HEK293 (cell line): Measurements from ENCODE around the gene AUH.
A peak's percentile ranks its signal among the peaks of the same experiment; 100 is the strongest.

ENCODE experiments used
- CTCF ChIA-PET: fragments of 350-600 bp; formaldehyde crosslinking; extraction: SDS; loops from one replicate; lab custom pipeline; 2021; ENCODE audit warnings: antibody characterized with exemption; lab: Yijun Ruan, JAX
- POLR2A ChIA-PET: fragments of 300-600 bp; formaldehyde crosslinking; extraction: SDS; loops from one replicate; lab custom pipeline; 2020; ENCODE audit warnings: antibody characterized with exemption, inconsistent platforms; lab: Yijun Ruan, JAX
- H3K27ac ChIP-seq: fragments of 200-500 bp; sonication (Bioruptor generic); 2 replicates; pipeline ENCODE4 v1.5.1; 2014; ENCODE audit warnings: low read depth, low read length, control low read depth, inconsistent platforms; ENCODE audit errors: extremely low read depth
- H3K36me3 ChIP-seq, 2 experiments: fragments of 200-500 bp in 1 of 2; sonication (Bioruptor generic) in 1 of 2; 1 replicate in 1 of 2; 2 replicates in 1 of 2; pipeline ENCODE4 v1.5.1; 2014 to 2017; ENCODE audit warnings: inconsistent platforms in 2 of 2, low read length in 2 of 2; ENCODE audit not compliant: control insufficient read depth in 2 of 2, insufficient read depth in 1 of 2
- H3K4me1 ChIP-seq: fragments of 200-500 bp; sonication (Bioruptor generic); 2 replicates; pipeline ENCODE4 v1.5.1; 2014; ENCODE audit warnings: mild to moderate bottlenecking, low read length, inconsistent platforms; ENCODE audit not compliant: control insufficient read depth, insufficient read depth
- H3K4me3 ChIP-seq: 2 replicates; pipeline ENCODE4 v1.5.1; 2011; ENCODE audit warnings: low read depth, mild to moderate bottlenecking, control low read depth, low read length, moderate library complexity
- H3K9me3 ChIP-seq: fragments of 200-500 bp; sonication (Bioruptor generic); 2 replicates; pipeline ENCODE4 v1.5.1; 2014; ENCODE audit warnings: low read depth, low read length, inconsistent platforms; ENCODE audit not compliant: control insufficient read depth, insufficient read depth
- BCL11A ChIP-seq: fragments of 450-650 bp; formaldehyde crosslinking; IDR thresholded peaks from 2 replicates; pipeline ENCODE4 v1.5.1; 2016; ENCODE audit warnings: low read depth, missing biosample characterization, missing genetic modification characterization
- GFI1B ChIP-seq: fragments of 450-650 bp; formaldehyde crosslinking; IDR thresholded peaks from 2 replicates; pipeline ENCODE4 v1.5.1; 2016; ENCODE audit warnings: missing biosample characterization, missing genetic modification characterization
- GLI4 ChIP-seq: fragments of 450-650 bp; formaldehyde crosslinking; IDR thresholded peaks from 2 replicates; pipeline ENCODE4 v1.5.1; 2016; ENCODE audit warnings: missing biosample characterization, missing genetic modification characterization
- HOXA7 ChIP-seq: sonication (generic); formaldehyde crosslinking; IDR thresholded peaks from 2 replicates; pipeline ENCODE4 v1.8.1; 2022; ENCODE audit warnings: missing genetic modification reagents, borderline replicate concordance
- KLF10 ChIP-seq: fragments of 450-650 bp; IDR thresholded peaks from 2 replicates; pipeline ENCODE4 v1.5.1; 2018; ENCODE audit warnings: missing biosample characterization, mild to moderate bottlenecking, missing genetic modification characterization
- KLF16 ChIP-seq: fragments of 450-650 bp; formaldehyde crosslinking; IDR thresholded peaks from 2 replicates; pipeline ENCODE4 v1.5.1; 2017; ENCODE audit warnings: missing biosample characterization, missing genetic modification characterization
- KLF9 ChIP-seq: fragments of 450-650 bp; formaldehyde crosslinking; IDR thresholded peaks from 2 replicates; pipeline ENCODE4 v1.5.1; 2016; ENCODE audit warnings: missing biosample characterization, missing genetic modification characterization, low read depth
- TCF7L2 ChIP-seq: IDR thresholded peaks from 2 replicates; pipeline ENCODE4 v1.6.1; 2011; ENCODE audit warnings: low read depth, mild to moderate bottlenecking, inconsistent platforms, low read length, moderate library complexity, borderline replicate concordance
- TRIM28 ChIP-seq: IDR thresholded peaks from 2 replicates; pipeline ENCODE4 v1.6.1; 2011; ENCODE audit warnings: low read length, control low read depth, borderline replicate concordance
- YY2 ChIP-seq: fragments of 450-650 bp; formaldehyde crosslinking; IDR thresholded peaks from 2 replicates; pipeline ENCODE4 v1.5.1; 2016; ENCODE audit warnings: missing biosample characterization, missing genetic modification characterization
- ZFP3 ChIP-seq: fragments of 450-650 bp; formaldehyde crosslinking; IDR thresholded peaks from 2 replicates; pipeline ENCODE4 v1.5.1; 2016; ENCODE audit warnings: low read depth, missing biosample characterization, missing genetic modification characterization
- ZNF121 ChIP-seq: fragments of 450-650 bp; formaldehyde crosslinking; IDR thresholded peaks from 2 replicates; pipeline ENCODE4 v1.5.1; 2016; ENCODE audit warnings: missing biosample characterization, missing genetic modification characterization
- ZNF19 ChIP-seq: fragments of 450-650 bp; formaldehyde crosslinking; IDR thresholded peaks from 2 replicates; pipeline ENCODE4; 2016; ENCODE audit warnings: missing biosample characterization, missing genetic modification characterization, low read depth
- ZNF2 ChIP-seq: fragments of 450-650 bp; formaldehyde crosslinking; IDR thresholded peaks from 2 replicates; pipeline ENCODE4 v1.5.1; 2016; ENCODE audit warnings: missing biosample characterization, missing genetic modification characterization
- ZNF214 ChIP-seq: fragments of 450-650 bp; formaldehyde crosslinking; IDR thresholded peaks from 2 replicates; pipeline ENCODE4 v1.5.1; 2017; ENCODE audit warnings: missing biosample characterization, mild to moderate bottlenecking, missing genetic modification characterization, borderline replicate concordance
- ZNF23 ChIP-seq: fragments of 450-650 bp; formaldehyde crosslinking; IDR thresholded peaks from 2 replicates; pipeline ENCODE4 v1.5.1; 2016; ENCODE audit warnings: missing biosample characterization, missing genetic modification characterization, borderline replicate concordance
- ZNF239 ChIP-seq: fragments of 450-650 bp; formaldehyde crosslinking; IDR thresholded peaks from 2 replicates; pipeline ENCODE4 v1.5.1; 2016; ENCODE audit warnings: missing biosample characterization, missing genetic modification characterization
- ZNF274 ChIP-seq, 2 experiments: fragments of 200-500 bp in 1 of 2; fragments of 450-650 bp in 1 of 2; sonication (Bioruptor generic) in 1 of 2; formaldehyde crosslinking in 1 of 2; IDR thresholded peaks; 2 replicates each; pipeline versions ENCODE4 v1.5.1 to v1.6.1; 2014 to 2016; ENCODE audit warnings: borderline replicate concordance in 1 of 2, inconsistent platforms in 1 of 2, low read length in 1 of 2, missing biosample characterization in 1 of 2, missing genetic modification characterization in 1 of 2
- ZNF324 ChIP-seq: fragments of 450-650 bp; formaldehyde crosslinking; IDR thresholded peaks from 2 replicates; pipeline ENCODE4 v1.5.1; 2016; ENCODE audit warnings: missing biosample characterization, missing genetic modification characterization
- ZNF350 ChIP-seq: fragments of 450-650 bp; formaldehyde crosslinking; IDR thresholded peaks from 2 replicates; pipeline ENCODE4 v1.5.0; 2017; ENCODE audit warnings: missing biosample characterization, mild to moderate bottlenecking, missing genetic modification characterization
- ZNF404 ChIP-seq: fragments of 450-650 bp; formaldehyde crosslinking; IDR thresholded peaks from 2 replicates; pipeline ENCODE4 v1.5.1; 2017; ENCODE audit warnings: missing biosample characterization, missing genetic modification characterization
- ZNF416 ChIP-seq: fragments of 450-650 bp; formaldehyde crosslinking; IDR thresholded peaks from 2 replicates; pipeline ENCODE4 v1.5.1; 2016; ENCODE audit warnings: missing biosample characterization, missing genetic modification characterization
- ZNF473 ChIP-seq: fragments of 450-650 bp; formaldehyde crosslinking; IDR thresholded peaks from 2 replicates; pipeline ENCODE4 v1.5.1; 2017; ENCODE audit warnings: missing biosample characterization, missing genetic modification characterization
- ZNF501 ChIP-seq: fragments of 450-650 bp; formaldehyde crosslinking; IDR thresholded peaks from 2 replicates; pipeline ENCODE4 v1.5.1; 2016; ENCODE audit warnings: missing biosample characterization, missing genetic modification characterization
- ZNF548 ChIP-seq: fragments of 450-650 bp; formaldehyde crosslinking; IDR thresholded peaks from 2 replicates; pipeline ENCODE4 v1.5.1; 2016; ENCODE audit warnings: missing biosample characterization, missing genetic modification characterization
- ZNF596 ChIP-seq: fragments of 450-650 bp; IDR thresholded peaks from 2 replicates; pipeline ENCODE4 v1.5.0; 2018; ENCODE audit warnings: missing biosample characterization, mild to moderate bottlenecking, missing genetic modification characterization, moderate library complexity
- ZNF621 ChIP-seq: fragments of 450-650 bp; formaldehyde crosslinking; IDR thresholded peaks from 2 replicates; pipeline ENCODE4 v1.5.1; 2017; ENCODE audit warnings: missing biosample characterization, missing genetic modification characterization
- ZNF660 ChIP-seq: fragments of 450-650 bp; IDR thresholded peaks from 2 replicates; pipeline ENCODE4 v1.5.1; 2018; ENCODE audit warnings: missing biosample characterization, mild to moderate bottlenecking, missing genetic modification characterization
- ZNF664 ChIP-seq: fragments of 450-650 bp; formaldehyde crosslinking; IDR thresholded peaks from 2 replicates; pipeline ENCODE4 v1.5.1; 2016; ENCODE audit warnings: missing biosample characterization, missing genetic modification characterization
- ZNF707 ChIP-seq: fragments of 450-650 bp; formaldehyde crosslinking; IDR thresholded peaks from 2 replicates; pipeline ENCODE4 v1.5.1; 2016; ENCODE audit warnings: missing biosample characterization, missing genetic modification characterization
- ZNF768 ChIP-seq: fragments of 450-650 bp; formaldehyde crosslinking; IDR thresholded peaks from 2 replicates; pipeline ENCODE4 v1.5.1; 2018; ENCODE audit warnings: missing biosample characterization, mild to moderate bottlenecking, missing genetic modification characterization
- ZNF843 ChIP-seq: fragments of 450-650 bp; formaldehyde crosslinking; IDR thresholded peaks from 2 replicates; pipeline ENCODE4 v1.5.1; 2016; ENCODE audit warnings: missing biosample characterization, missing genetic modification characterization
- TF ChIP-seq, protein P1 (sequence below): fragments of 450-650 bp; formaldehyde crosslinking; IDR thresholded peaks from 2 replicates; pipeline ENCODE4 v1.5.1; 2016; ENCODE audit warnings: missing biosample characterization, missing genetic modification characterization
- TF ChIP-seq, protein P2 (sequence below): sonication (generic); formaldehyde crosslinking; IDR thresholded peaks from 2 replicates; pipeline ENCODE4 v1.8.1; 2022; ENCODE audit warnings: mild to moderate bottlenecking, moderate library complexity, missing genetic modification reagents
- TF ChIP-seq, protein P3 (sequence below): fragments of 450-650 bp; formaldehyde crosslinking; IDR thresholded peaks from 2 replicates; pipeline ENCODE4 v1.5.1; 2016; ENCODE audit warnings: missing biosample characterization, missing genetic modification characterization

Gene AUH, protein sequence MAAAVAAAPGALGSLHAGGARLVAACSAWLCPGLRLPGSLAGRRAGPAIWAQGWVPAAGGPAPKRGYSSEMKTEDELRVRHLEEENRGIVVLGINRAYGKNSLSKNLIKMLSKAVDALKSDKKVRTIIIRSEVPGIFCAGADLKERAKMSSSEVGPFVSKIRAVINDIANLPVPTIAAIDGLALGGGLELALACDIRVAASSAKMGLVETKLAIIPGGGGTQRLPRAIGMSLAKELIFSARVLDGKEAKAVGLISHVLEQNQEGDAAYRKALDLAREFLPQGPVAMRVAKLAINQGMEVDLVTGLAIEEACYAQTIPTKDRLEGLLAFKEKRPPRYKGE

DNA sequence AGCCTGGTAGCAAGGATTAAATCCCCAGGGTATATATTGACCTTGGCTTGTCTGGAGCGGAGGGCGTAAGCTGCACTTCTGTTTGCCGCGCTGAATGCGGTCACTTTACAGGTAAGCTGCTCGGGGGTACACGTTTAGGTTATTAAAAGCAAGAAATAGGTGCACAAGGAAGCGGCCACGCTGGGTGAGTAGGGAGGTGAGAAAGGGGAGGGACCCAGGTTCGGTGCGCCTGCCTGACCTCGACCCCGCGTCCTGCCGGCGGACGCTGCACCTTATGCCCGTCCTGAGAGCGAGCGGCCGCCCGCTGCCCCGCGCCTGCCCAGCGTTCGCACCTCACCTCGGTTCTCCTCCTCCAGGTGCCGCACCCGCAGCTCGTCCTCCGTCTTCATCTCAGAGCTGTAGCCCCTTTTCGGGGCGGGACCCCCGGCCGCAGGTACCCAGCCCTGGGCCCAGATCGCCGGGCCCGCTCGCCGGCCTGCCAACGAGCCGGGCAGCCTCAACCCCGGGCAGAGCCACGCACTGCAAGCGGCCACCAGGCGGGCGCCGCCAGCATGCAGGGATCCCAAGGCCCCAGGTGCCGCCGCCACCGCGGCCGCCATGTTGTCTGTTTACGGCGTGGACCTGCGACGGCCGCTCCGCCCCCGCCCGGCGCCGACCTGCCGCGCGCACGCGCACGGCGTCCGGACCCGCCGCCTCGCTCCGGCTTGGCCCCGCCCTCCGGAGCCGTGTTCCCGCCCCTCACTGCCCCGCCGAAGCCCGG is at the start of gene AUH:
Gene AUH (minus strand): TSS at position 628 of the 760 bp plus-strand sequence. CDS start 29 bp downstream, at position 599.
- H3K36me3 ChIP-seq: peaks cover 0 to 9% of the 10 kb centered on the region in 2 experiments; a peak in 1 of 3 replicates
- POLR2A ChIA-PET: interaction anchor here (1.0 to 1.4 kb wide), 2 partner anchors 63 to 262 kb away, joined by 3 to 7 read pairs; partner anchors contain the start of gene NFIL3
- CTCF ChIA-PET: interaction anchor here (0.6 to 1.5 kb wide), 8 partner anchors 36 to 446 kb away, joined by 3 to 7 read pairs (median 3); no protein-coding TSS in a partner anchor
- no peaks in the 10 kb centered on the region for H3K9me3 ChIP-seq
- no peaks in the 10 kb centered on the region for H3K4me1 ChIP-seq
- peak within 1 kb of the TSS; percentile 66 for H3K27ac ChIP-seq
- peak within 1 kb of the TSS; percentile 95 for H3K4me3 ChIP-seq
- TF ChIP-seq ZNF350 (tag by site-specific recombination): no peak
- peak; percentile 48 for TF ChIP-seq KLF9
- no peak for TF ChIP-seq ZFP3 (tag by site-specific recombination)
- TF ChIP-seq ZNF23 (tag by site-specific recombination): no peak
- no peak for TF ChIP-seq KLF10 (tag by site-specific recombination)
- TF ChIP-seq ZNF2: no peak
- TF ChIP-seq, protein P1, sequence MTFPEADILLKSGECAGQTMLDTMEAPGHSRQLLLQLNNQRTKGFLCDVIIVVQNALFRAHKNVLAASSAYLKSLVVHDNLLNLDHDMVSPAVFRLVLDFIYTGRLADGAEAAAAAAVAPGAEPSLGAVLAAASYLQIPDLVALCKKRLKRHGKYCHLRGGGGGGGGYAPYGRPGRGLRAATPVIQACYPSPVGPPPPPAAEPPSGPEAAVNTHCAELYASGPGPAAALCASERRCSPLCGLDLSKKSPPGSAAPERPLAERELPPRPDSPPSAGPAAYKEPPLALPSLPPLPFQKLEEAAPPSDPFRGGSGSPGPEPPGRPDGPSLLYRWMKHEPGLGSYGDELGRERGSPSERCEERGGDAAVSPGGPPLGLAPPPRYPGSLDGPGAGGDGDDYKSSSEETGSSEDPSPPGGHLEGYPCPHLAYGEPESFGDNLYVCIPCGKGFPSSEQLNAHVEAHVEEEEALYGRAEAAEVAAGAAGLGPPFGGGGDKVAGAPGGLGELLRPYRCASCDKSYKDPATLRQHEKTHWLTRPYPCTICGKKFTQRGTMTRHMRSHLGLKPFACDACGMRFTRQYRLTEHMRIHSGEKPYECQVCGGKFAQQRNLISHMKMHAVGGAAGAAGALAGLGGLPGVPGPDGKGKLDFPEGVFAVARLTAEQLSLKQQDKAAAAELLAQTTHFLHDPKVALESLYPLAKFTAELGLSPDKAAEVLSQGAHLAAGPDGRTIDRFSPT (tag by site-specific recombination): no peak
- 0 out of 2 replicates have a peak, but pooled peaks have one; percentile 65 for TF ChIP-seq BCL11A (tag by site-specific recombination)
- no peak for TF ChIP-seq ZNF621 (tag by site-specific recombination)
- no peak; the same call in 1 of the 2 replicates for TF ChIP-seq ZNF660
- TF ChIP-seq ZNF239 (tag by site-specific recombination): no peak
- no peak for TF ChIP-seq ZNF274 (IDR thresholded peaks at IDR 0.05; ENCODE audit: low read length)
- no peak for TF ChIP-seq ZNF274 (tag by site-specific recombination; IDR thresholded peaks at IDR 0.05; ENCODE audit: borderline replicate concordance)
- TF ChIP-seq, protein P2, sequence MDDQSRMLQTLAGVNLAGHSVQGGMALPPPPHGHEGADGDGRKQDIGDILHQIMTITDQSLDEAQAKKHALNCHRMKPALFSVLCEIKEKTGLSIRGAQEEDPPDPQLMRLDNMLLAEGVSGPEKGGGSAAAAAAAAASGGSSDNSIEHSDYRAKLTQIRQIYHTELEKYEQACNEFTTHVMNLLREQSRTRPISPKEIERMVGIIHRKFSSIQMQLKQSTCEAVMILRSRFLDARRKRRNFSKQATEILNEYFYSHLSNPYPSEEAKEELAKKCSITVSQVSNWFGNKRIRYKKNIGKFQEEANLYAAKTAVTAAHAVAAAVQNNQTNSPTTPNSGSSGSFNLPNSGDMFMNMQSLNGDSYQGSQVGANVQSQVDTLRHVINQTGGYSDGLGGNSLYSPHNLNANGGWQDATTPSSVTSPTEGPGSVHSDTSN (CRISPR knock-in tag): no peak
- no peak for TF ChIP-seq TRIM28
- no peak for TF ChIP-seq ZNF324 (tag by site-specific recombination)
- no peak for TF ChIP-seq ZNF214 (tag by site-specific recombination)
- TF ChIP-seq ZNF596 (tag by site-specific recombination): no peak
- no peak for TF ChIP-seq GLI4 (tag by site-specific recombination)
- no peak for TF ChIP-seq HOXA7
- no peak for TF ChIP-seq ZNF548 (tag by site-specific recombination)
- TF ChIP-seq, protein P3, sequence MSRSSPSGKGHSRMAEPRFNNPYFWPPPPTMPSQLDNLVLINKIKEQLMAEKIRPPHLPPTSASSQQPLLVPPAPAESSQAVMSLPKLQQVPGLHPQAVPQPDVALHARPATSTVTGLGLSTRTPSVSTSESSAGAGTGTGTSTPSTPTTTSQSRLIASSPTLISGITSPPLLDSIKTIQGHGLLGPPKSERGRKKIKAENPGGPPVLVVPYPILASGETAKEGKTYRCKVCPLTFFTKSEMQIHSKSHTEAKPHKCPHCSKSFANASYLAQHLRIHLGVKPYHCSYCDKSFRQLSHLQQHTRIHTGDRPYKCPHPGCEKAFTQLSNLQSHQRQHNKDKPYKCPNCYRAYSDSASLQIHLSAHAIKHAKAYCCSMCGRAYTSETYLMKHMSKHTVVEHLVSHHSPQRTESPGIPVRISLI (tag by site-specific recombination): no peak
- no peak for TF ChIP-seq ZNF416 (tag by site-specific recombination)
- no peak for TF ChIP-seq ZNF768 (tag by site-specific recombination)
- TF ChIP-seq TCF7L2: no peak
- no peak for TF ChIP-seq ZNF473 (tag by site-specific recombination)
- TF ChIP-seq ZNF843 (tag by site-specific recombination): no peak
- TF ChIP-seq GFI1B (tag by site-specific recombination): no peak
- TF ChIP-seq ZNF404: no peak
- TF ChIP-seq ZNF501 (tag by site-specific recombination): peak; percentile 46; the same call in 1 of the 2 replicates
- TF ChIP-seq ZNF19: no peak
- TF ChIP-seq ZNF707 (tag by site-specific recombination): no peak
- no peak for TF ChIP-seq ZNF121 (tag by site-specific recombination)
- peak; percentile 70; the same call in 1 of the 2 replicates for TF ChIP-seq ZNF664 (tag by site-specific recombination)
- peak; percentile 51 for TF ChIP-seq YY2
- 0 out of 2 replicates have a peak, but pooled peaks have one; percentile 52 for TF ChIP-seq KLF16 (tag by site-specific recombination)
